Transverse colon (tissue), 3 donors: ENCODE data around the gene PGLYRP3.

ENCODE experiments used
- CTCF ChIP-seq, 5 experiments: fragments of 200-600 bp in 3 of 5; fragments of 450-650 bp in 2 of 5; sonication (generic) in 3 of 5; IDR thresholded peaks; 1 replicate in 2 of 5; 2 replicates in 3 of 5; pipeline ENCODE4 v1.5.1; 2016 to 2017; ENCODE audit warnings: antibody characterized with exemption in 5 of 5, inconsistent platforms in 3 of 5, mild to moderate bottlenecking in 2 of 5, moderate library complexity in 1 of 5
- POLR2A ChIP-seq: fragments of 450-650 bp; IDR thresholded peaks from one replicate; pipeline ENCODE4 v1.6.1; 2016; ENCODE audit warnings: antibody characterized with exemption, mild to moderate bottlenecking, moderate library complexity

- TF ChIP-seq POLR2A, result no peak
- TF ChIP-seq CTCF (IDR thresholded peaks at IDR 0.05), result no peak
Observed at GRCh38 chr1:153312570-153313186, at the start of gene PGLYRP3.
